GM19239 (cell line): ENCODE results near the gene C9orf153.
A peak's percentile ranks its signal among the peaks of the same experiment; 100 is the strongest.
"Not testable (repeated sequence)": the region's sequence is repeated elsewhere in the genome, so short reads cannot be mapped to it uniquely, and the experiment has no call there.

Experiments
- DNase-seq: peaks from one replicate; pipeline ENCODE4 v3.0.0; 2011; ENCODE audit warnings: low spot score; ENCODE audit not compliant: insufficient read length
- FAIRE-seq: peaks from 2 replicates; lab custom pipeline; 2011; peaks lifted over from hg19 to GRCh38; lab: Jason Lieb, UNC

Gene C9orf153

GRCh38 chr9:86201474-86202337 is 57.8 kb downstream of the C9orf153 start:
- FAIRE-seq = peak; percentile 23

DNA sequence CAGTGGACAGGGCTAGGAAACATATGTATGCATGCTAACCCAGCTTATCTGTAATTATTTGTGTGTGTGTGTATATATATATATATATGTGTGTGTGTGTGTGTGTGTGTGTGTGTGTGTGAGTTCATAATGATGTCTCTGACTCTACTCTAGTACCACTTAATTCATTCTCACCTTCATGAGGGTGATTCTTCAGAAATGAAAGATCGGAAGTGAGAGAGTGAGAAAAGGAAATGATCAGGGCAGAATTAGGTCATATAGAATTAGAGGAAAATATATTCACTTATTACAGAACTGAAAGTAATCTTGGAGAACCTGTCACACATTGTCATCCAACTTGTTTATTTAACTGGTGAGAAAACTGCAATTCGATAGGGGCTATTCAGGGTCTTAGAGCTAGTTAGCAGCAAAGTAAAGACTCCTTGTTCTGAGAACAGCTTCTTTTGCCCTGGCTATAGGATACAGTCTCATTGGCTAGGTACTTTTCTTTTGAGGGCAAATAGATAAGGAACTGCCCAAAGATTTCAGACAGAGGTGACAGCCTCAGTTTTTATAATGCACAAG is 58.8 kb downstream of the C9orf153 start:
- FAIRE-seq = no peak

More at GRCh38 chr9:86201474-86202337, 57.8 kb downstream of the C9orf153 start:
- DNase-seq = no peak

DNA sequence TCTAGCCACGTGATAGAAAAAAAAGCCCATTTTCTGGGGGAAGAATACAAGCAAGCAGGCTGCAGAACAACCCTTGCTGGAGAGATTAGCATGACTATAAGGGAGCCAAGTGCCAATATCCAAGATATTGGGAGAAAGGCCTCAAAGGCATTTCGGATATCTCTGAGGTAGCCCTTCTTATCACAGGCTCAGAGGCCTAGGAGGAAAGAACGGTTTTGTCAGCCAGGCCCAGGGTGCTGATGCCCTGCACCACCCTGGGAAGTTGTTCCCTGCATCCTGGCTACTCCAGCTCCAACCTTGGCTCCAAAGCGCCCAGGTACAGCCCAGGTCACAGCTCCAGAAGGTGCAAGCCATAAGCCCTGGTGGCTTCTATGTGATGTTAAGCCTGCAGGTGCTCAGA is 66.4 kb downstream of the C9orf153 start:
- FAIRE-seq (no peak), DNase-seq (no peak)

More for the DNA sequence above, 58.8 kb downstream of the C9orf153 start:
- DNase-seq = no peak

GRCh38 chr9:86190700-86191099 is 68.8 kb downstream of the C9orf153 start:
- FAIRE-seq = not testable (repeated sequence)

GRCh38 chr9:86187121-86187520 is 72.3 kb downstream of the C9orf153 start:
- FAIRE-seq = no peak
- no peak for DNase-seq

More at GRCh38 chr9:86190700-86191099, 68.8 kb downstream of the C9orf153 start:
- not testable (repeated sequence) for DNase-seq

DNA sequence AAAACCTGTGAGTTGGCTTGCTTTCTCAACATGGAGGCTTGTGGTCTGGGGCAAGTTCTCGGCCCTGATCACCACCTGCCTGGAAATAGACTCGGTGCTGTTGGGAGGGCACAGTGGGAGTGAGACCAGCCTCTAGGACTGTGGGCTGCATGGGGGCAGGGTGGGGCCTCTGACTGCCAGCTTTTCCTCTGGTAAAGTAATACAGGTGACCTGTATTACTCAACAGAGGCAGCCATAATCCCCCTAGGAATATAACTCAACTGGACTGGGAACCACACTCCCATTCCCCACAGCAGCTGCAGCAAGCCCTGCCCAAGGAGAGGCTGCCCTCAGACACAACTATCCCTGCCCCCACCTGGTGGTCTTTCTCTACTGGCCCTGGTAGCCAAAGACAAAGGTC is 72.8 kb downstream of the C9orf153 start:
- FAIRE-seq (no peak), DNase-seq (no peak)

DNA sequence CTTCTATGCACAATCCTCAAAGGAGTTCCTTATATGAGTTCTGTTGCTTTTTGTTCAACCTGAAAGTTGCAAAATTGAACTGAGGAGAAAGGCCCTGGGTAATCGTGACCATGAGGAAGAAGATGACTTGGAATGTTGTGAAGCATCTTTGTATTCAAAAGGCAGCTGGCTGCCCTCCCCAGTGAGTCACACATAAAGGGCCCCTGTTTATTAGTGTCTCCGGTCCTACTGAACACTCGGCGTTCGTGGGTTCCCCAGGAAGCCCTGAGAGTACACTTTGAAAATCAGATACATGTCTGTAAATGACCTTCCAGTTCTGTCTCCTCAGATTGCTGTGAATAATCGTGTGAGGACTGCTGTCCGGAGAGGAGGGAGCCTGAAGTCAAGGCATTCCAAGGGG is 73.6 kb downstream of the C9orf153 start:
- FAIRE-seq = no peak
- DNase-seq = no peak

GRCh38 chr9:86184138-86184524 is 75.3 kb downstream of the C9orf153 start:
- no peak for DNase-seq
- FAIRE-seq = no peak

DNA sequence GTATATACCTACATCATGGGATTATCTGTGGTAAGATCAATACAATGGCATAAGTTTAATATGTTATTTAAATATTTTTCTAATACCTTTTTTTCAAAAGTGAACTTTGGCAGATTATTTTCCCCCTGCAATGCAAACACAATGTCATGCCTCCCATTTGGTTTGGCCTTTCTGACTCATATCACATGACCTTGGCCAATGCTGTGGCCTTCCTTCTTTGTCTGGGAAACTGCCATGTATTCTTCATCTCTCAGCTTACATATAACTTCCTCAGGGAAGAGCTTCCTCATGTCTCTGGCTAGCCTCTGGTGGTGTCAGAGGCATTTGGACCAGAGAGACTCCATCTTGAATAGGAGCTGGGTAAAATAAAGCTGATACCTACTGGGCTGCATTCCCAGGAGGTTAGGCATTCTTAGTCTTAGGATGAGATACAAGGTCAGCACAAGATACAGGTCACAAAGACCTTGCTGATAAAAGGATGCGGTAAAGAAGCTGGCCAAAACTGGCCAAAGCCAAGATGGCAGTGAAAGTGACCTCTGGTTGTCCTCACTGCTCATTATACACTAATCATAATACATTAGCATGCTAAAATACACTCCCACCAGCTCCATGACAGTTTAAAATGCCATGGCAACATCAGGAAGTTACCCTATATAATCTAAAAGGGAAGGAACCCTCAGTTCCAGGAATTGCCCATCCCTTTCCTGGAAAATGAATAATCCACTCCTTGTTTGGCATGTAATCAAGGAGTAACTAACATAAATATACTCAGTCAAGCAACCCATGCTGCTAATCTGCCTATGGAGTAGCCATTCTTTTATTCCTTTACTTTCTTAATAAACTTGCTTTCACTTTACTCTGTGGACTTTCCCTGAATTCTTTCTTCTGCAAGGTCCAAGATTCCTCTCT is 76.0 kb downstream of the C9orf153 start:
- FAIRE-seq (no peak), DNase-seq (no peak)

DNA sequence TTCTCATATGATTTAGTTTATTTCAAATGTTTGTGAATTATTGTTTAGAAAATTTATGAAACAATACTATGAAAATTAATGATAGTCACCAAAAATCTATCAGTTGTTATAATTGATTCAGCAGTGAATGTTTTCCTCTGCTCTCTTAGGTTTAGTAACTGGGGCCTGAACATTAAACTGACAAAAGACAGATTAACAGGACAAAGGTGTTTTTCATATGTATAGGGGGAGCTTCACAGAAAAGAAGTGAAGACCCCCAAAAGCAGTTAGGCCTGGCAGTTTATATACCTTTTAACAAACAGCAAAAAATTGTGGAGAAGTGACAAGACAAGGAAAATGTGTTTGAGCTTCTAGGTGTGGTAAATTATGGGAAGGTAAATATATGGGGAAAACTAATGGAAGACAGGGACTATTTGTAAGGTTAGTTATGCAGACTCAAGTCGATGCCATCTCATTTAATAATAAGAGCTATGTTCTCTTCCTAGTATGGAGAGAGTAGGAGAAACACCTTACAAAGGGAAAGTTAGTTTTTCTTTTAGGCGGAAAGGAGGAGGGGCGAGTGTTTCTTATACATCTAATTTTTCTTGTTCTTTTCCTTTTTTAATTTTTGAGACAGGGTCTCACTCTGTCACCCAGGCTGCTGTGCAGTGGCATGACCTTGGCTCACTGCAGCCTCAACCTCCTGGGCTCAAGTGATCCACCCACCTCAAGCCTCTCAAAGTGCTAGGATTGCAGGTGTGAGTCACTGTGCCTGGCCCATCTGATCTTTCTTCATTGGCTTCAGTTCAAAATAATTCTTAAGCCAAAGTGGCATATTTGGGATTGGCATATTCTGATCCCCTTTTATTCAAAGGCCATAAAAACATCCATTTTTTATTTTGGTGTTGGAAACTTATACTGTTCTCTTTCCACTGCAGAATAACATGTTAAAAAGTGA is 77.8 kb downstream of the C9orf153 start:
- DNase-seq = no peak
- no peak for FAIRE-seq

DNA sequence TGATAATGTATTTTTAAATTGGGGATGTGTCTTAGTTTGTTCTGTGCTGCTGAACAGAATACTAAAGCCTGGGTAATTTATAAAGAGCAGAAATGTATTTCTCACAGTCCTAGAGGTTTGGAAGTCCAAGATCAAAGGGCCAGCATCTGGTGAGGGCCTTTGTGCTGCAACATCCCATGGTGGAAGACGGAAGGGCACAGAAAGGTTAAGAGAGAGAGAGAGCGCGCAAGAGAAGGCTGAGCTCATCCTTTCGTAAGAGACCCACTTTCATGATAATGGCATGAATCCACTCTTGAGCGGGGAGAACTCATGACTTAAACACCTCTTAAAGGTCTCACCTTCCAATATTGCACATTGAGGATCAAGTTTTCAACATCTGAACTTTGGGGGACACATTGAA is 81.0 kb downstream of the C9orf153 start:
- no peak for FAIRE-seq
- DNase-seq = no peak

- no peak for FAIRE-seq
These were observed 81.5 kb downstream of the C9orf153 start for GRCh38 chr9:86177995-86178394.

DNA sequence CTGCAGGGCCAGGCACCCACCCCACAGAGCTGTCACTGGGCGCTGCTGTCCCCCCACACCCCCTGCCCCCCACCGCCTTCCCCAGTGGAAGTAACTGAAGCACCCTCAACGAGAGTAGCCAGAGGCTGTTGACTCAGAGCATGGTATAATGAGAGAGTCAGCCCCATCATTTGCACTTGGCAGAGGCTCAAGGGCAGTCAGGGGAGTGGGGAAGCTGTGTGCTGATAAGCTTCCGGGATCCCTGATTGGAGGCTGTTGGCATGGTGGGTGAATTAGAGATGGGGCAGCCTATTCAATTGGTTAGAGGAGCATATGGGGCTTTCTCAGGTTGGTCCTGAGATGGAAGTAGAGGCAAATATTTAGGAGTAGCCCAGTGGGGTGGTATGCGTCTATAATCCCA is 83.0 kb downstream of the C9orf153 start:
- DNase-seq = no peak
- no peak for FAIRE-seq

More at GRCh38 chr9:86177995-86178394, 81.5 kb downstream of the C9orf153 start:
- no peak for DNase-seq

GRCh38 chr9:86175743-86176456 is 83.6 kb downstream of the C9orf153 start:
- DNase-seq (no peak), FAIRE-seq (no peak)

DNA sequence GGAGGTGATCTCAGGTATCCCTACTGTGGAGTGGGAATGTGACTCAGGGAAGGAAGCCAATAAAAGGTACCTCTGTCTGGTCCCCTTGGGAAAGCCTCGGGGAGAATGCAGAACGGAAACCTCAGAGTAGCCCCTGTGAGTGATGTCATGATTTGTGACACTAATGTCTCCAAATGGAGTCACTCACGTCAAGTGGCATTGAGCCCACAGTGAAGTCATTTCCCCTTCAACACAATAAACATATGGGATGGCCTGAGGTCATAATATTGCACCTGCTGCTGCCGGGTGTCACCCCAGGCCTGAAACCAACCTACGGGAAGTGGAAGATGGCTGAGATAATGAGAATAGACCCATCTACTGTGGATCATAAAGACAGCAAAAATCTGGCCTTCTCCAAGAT is 84.2 kb downstream of the C9orf153 start:
- no peak for DNase-seq
- FAIRE-seq = no peak
